GM23338 (cell line): ENCODE results near the gene GPR31.

ENCODE experiments used
- CTCF ChIP-seq, 2 experiments: fragments of 200-600 bp in 1 of 2; sonication (generic) in 1 of 2; conservative IDR thresholded peaks; 2 replicates each; pipeline versions ENCODE4 v1.5.1 to v1.6.1; 2016 to 2017; ENCODE audit warnings: antibody characterized with exemption in 2 of 2, low read depth in 2 of 2, mild to moderate bottlenecking in 2 of 2, moderate library complexity in 1 of 2
- EZH2phosphoT487 ChIP-seq: fragments of 200-600 bp; sonication (generic); IDR thresholded peaks from one replicate; pipeline ENCODE4 v1.8.1; 2018; ENCODE audit warnings: antibody characterized with exemption; ENCODE audit not compliant: unreplicated experiment
- POLR2AphosphoS5 ChIP-seq: IDR thresholded peaks from 2 replicates; pipeline ENCODE4 v1.6.1; 2016; ENCODE audit warnings: antibody characterized with exemption, low read depth
- REST ChIP-seq: IDR thresholded peaks from one replicate; pipeline ENCODE4 v1.6.1; 2018; ENCODE audit warnings: antibody characterized with exemption; ENCODE audit not compliant: unreplicated experiment

- TF ChIP-seq REST: no peak
- TF ChIP-seq CTCF (conservative IDR thresholded peaks at IDR 0.05; ENCODE audit: low read depth in 2 of 2): no peak
- no peak for TF ChIP-seq POLR2AphosphoS5
- no peak for TF ChIP-seq EZH2phosphoT487
Observed at GRCh38 chr6:167118839-167119238, 38.9 kb downstream of the GPR31 start.
